ENCODE results near the gene FAM53C.
"Not testable (repeated sequence)": the region's sequence is repeated elsewhere in the genome, so short reads cannot be mapped to it uniquely, and the experiment has no call there.

FAM53C gene

DNA sequence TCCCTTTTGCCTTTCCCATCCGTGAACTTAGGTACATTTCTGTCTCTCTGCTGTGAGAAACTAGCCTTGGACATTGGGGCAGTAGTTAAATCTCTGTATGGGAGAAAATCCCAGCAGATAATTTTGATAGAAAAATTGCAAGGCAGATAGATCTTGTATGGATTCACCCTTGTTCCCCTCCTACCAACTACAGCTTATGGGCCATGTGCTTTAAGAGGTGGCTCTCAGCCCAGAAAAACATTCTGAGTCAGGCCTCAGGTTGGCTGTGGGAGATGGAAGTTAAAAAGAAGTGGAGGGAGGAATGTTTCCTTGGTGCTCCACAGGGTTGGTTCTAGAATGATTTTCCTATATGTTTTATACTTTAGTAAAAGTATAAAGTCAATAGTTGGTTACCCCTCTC, 13.0 kb downstream of the FAM53C start:
- DNase-seq (ENCODE audit: low read depth, low spot score) = no peak

DNA sequence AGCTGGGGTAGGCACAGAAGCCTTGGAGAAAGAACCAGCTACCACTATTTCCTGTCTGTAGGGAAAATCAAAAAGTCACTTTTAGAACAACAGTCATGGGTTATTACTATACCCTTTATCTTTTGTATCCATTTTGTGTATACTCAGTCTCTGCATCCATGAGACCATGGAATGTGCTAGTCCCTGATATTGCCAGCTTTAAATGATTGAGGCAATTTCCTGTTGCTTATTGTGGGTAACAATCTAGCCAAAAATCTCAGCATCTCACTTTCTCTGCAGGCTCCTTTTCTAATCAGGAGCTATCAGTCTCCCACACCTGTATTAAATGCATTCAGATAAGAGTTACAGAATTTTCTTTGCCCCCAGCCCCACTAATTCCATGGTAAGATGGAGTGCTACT, 13.5 kb downstream of the FAM53C start:
- no peak for DNase-seq (ENCODE audit: low read depth, low spot score)

DNA sequence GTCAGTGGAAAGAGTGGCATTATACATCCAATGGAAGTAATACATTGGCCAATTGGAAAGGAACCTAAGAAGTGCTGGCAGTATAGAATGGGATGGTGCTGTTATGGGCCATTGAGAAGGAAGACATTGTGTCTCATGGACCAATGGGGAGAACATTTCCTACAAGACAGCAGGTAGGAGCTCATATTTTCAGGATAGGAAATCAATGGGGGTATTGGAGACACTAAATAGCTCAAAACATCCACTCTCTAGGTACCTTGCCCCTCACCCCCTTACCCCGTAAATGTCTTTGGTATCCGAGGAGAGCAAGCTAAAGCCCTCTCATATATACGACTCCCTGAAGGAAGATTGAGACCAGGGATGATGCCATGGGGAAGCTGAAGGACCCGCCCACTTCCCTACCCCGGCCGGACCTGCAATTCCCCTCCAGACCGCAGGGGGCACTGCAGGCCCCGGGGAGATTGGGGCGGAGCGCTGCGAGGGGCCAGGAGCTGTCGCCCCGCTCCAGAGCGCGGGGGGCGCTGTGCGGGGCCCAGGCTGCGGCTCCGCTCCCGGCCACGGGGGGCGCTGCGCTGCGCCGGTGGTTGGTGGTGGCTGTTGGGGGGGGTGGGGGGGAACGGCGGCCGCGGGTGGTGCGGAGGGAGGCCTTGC, 14.1 kb downstream of the FAM53C start, which contains the start of gene KDM3B:
Gene KDM3B (plus strand): TSS at position 615 of the 651 bp plus-strand sequence. CDS start 111 bp downstream, outside the sequence.
- peak; percentile 97 for DNase-seq (ENCODE audit: low read depth, low spot score)

DNA sequence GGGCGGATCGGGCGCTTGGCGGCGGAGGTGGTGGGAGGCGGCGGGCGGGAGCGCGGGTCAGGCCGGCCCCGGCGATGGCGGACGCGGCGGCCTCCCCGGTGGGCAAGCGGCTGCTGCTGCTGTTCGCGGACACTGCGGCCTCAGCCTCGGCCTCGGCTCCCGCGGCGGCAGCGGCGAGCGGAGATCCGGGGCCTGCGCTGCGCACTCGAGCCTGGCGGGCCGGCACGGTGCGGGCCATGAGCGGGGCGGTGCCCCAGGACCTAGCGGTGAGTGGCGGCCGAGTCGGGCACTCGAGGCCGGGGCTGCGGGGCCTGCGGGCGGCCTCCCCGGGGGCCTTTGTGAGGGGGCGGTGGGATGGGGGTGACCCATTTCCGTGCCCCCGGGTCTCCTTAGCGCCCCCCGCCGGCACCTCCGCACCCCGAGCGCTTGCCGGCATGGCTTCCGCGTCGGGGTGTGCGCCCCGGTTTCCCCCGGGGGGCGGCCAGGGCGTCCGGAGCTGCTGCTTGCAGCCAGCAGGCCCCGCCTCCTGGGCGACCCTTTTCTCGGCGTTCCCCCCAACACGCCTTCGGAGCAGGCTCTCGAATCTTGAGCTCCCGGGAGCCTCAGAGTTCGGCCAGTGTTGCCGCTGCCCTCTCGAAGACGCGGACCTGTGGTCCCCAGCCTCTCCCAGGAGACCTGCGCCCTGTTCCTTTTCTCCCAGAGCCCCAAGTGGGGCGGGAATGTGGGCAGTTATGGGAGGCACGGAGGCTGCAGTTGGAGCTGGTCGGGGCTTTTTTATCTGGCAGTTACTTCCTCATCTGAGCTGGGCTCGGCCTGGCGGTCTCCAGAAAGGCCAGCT, 14.9 kb downstream of the FAM53C start:
- peak; percentile 77 for DNase-seq (ENCODE audit: low read depth, low spot score)

DNA sequence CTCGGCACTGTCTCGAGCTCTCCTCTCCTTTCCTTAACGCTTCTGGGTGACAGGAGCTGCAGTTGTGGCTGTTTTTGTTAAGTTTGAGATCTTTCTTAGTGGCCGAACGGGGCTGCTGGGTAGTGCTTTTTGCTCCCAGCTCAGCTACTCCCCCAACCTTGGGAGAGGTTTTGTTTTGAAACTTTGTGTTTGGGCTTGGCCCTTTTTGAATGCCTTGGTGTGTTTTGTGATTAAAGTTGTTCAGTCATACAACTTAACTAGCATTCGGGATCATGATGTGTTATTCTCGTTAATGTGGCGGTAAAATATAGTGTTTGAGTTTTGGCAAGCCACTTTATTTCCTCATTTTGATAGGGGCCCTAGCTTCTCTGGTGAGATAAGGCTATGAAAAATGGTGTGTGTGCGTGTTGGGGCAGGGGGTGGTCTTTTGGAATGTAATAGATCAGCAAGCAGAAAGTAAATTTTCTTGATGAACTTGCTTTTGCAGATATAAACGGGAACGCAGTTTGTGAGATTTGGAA, 15.6 kb downstream of the FAM53C start:
- DNase-seq (ENCODE audit: low read depth, low spot score) = no peak

DNA sequence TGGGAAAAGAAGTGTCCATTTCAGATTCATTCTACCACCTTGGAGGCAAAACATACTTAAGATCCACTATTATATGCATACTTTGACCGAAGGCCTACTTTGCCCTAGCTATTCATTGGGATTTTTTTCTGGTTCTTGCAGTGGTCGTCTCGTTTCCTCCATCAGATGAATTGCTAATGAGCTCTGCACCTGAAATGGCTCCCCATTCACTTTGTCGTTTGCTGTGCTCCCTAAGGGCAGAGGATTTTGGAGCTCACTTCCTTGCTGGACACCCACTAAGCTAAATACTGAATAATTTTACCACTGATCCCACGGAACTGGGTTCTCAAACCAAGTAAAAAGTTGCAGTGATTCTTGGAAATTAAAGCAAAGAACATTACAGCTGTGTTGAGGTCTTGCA, 16.3 kb downstream of the FAM53C start:
- peak; percentile 40 for DNase-seq (ENCODE audit: low read depth, low spot score)

DNA sequence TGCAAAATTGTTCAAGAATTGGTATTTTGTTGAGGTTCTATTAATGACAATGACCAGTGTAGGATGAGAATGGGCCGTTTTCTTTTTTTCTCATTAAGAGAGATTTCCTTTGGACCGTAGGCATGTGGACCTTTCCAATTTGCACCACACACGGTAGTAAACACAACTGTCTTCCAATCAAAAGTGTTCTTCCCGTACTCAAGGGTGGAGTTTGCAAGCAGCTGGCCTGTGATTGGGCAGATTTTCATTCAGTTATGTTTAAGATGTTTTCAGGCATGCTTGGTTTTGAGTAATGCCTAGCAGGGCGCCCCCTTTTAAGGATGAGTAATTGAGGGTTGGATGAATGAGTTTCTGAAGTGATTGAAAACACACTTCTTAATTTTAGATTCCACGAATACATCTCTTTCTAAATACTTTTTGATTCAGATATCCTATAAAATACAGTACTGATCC, 16.9 kb downstream of the FAM53C start:
- peak; percentile 47 for DNase-seq (ENCODE audit: low read depth, low spot score)

DNA sequence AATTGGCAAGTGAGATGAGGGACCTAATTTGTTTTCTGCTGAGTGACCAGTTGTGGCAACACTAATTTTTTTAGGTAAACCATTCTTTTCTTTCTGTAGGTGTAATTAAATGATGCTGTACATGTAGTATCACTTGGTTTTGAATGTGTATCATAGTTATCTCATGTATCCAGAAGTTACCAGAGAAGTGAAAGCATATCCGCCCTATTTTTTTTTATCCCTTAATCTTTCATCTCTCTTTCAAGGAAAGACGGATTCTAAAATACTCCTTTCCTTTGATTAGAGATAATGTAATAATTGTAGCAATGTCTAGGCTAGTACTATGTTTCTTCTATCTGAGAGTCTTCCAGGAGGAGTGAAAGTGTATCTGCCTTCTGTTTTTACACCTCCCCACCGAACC, 21.6 kb downstream of the FAM53C start:
- DNase-seq (ENCODE audit: low read depth, low spot score) = no peak

DNA sequence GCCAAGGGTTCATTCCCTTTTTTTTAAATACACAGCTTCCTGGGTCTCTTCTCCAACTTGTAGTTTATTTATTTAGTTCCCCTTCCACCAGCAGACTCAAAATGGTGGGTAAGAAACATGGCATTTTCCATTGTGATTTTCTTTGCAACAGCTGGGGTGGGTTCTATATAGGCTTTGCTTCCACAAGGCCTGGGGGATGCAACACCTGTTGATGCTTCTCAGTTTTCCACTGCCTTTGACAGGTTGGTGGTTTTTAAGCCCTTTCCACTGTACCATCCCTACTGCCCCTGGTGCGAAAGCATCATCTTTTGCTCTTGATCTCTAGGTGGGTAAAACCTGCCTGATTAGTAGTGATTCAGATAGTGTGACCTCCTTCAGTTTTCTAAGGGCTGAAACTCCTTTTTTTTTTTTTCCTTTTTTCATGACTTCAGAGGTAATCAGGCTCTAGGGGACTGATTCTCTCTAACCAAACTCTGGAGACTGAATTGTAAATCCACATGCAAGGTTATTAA, 22.9 kb downstream of the FAM53C start:
- DNase-seq (ENCODE audit: low read depth, low spot score) = no peak

DNA sequence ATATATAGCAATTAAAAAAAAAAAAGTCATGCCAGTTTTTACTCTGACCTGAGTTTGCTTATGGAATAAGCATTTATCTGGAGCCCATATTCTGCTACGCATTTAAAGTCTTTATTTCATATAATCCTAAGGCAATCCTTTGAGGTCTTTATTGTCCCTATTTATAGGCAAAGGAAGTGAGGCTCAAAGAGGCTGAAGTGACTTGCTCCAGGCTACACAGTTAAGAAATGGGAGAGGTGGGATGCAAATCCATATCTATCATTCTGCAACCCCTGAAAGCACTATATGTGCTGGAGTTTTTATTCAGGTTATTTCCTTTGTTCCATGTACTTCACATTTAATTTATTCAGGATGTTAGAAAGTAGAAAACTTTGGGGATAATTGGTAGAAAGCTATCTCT, 26.5 kb downstream of the FAM53C start:
- DNase-seq (ENCODE audit: low read depth, low spot score) = no peak

DNA sequence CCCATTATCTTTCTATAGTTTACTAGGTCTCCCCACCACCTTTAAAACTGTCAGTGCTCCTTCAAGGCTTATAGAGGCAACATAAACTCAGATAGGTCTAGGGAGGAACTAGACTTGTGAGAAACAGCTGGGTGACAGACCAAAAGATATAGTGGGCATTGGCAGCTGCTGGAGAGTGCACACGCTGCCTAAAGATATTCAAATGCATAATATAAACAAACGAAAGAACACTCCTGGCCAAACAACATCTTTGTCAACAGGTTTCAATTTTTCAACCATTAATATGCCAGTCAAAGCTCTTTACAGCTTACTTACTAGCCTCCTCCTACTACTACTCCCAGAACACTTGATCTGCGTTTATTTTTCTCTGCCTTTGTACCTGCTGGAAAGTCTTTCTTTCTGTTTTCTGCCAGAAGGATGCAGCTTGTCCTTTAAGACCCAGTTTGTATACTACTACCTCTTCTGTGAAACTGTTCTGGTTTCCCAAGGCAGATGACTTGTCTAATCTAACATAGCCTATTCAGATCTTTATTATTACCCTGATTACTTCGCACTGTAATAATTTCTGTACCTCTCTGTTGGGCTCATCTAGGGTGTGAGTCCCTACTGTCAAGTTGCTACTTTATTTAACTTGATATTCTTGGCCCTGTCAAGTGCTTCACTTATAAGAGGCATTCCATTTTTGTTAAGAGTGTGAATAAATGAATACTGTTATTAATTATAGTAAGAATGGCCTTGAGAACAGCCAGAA, 28.7 kb downstream of the FAM53C start:
- DNase-seq (ENCODE audit: low read depth, low spot score) = no peak

DNA sequence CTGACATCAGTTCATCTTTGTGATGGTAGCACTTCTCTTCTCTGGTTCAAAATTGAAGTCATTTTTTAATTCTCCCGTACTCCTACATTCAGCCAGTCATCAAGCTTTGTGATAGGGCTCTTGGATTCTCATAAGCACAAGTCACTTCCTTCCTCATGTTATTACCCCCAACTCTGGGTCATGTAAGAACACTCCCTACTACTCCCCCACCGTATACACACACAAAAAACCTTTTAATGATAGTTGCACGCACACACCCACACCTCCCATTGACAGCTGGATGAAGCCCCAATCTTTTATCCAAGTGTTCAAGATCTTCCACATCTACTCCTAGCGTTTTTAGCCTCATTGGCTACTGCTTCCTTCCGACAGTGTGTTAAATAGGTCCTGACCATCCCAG, 31.2 kb downstream of the FAM53C start:
- DNase-seq (ENCODE audit: low read depth, low spot score) = no peak

DNA sequence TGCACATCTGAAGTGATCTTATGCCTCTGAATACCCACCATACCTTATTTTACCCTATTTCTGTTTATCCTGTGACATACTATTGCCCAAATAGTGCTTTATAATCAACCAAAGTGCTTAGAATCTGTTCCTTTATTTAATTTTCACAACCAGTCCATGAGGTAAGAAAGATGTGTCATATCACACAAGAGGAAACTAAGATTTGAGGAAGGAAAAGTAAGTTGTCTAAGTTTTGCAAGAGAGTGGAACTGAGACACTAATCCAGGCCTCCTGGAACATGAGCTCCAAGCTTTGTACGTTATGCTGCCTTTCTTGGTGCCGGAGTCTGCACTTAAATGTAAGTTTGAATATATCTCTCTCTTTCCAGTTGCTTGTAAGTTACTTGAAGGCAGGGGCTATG, 31.6 kb downstream of the FAM53C start:
- DNase-seq (ENCODE audit: low read depth, low spot score) = no peak

DNA sequence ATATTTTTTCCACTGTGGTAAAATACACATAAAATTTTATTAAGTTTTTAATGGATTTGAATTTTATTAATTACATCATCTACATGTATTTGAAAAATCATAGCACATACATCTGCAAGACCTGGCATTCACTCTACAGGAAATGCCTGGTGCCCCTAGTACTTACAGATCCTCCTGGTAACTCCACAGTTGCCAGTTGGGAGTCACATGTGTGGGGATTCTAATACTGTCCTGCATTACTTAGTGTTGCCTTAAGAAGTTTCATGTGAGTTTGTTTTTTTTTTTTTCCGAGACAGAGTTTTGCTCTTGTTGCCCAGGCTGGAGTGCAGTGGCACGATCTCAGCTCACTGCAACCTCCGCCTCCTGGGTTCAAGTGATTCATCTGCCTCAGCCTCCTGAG, 32.5 kb downstream of the FAM53C start:
- no peak for DNase-seq (ENCODE audit: low read depth, low spot score)

DNA sequence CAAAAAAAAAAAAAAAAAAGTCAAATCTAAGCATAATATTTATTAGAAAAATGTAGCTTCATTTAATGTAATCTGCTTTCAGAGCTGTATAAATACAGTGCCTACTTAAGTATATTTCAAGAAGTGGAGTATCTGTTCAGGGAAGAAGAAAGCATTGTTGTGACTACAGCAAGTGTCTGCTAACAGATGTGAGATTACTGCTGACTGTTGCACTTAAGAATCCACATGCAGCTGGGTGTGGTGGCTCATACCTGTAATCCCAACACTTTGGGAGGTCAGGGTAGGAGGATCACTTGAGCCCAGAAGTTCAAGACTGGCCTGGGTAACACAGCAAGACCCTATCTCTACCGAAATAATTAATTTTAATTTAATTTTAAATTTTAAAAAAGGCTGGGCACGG, 33.4 kb downstream of the FAM53C start:
- no peak for DNase-seq (ENCODE audit: low read depth, low spot score)

DNA sequence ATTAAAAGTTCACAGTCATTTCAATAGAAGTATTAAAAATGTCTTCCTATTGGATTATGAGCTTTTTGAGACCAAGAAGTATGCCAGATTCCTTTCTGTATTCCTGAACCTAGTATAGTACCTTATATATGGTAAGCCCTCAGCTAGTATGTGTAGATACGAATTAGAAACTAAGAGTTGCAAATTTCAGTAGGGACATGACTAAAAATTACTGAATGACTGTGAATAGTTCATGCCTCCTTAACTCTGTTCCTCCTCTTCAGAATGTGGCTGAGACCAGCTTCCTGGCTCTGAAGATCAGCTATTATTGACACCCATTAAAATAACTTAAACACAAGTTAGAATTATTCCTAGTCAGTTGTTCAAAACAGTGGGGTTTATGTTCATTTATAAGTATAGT, 34.2 kb downstream of the FAM53C start:
- DNase-seq (ENCODE audit: low read depth, low spot score) = no peak

DNA sequence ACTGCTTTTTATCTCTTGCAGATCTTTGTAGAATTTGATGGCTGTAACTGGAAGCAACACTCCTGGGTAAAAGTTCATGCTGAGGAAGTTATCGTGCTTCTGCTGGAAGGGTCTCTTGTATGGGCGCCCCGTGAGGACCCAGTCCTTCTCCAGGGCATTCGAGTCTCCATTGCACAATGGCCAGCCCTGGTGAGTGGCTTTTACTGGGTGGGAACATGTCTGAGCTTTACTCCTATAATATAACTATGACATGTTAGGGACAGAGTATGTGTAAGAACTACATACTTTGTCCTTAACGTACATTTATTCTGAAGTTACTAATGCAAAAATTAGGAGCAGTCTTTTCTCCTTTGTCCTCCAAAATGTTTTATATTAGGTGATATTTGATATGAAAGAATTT, 34.6 kb downstream of the FAM53C start:
- no peak for DNase-seq (ENCODE audit: low read depth, low spot score)

DNA sequence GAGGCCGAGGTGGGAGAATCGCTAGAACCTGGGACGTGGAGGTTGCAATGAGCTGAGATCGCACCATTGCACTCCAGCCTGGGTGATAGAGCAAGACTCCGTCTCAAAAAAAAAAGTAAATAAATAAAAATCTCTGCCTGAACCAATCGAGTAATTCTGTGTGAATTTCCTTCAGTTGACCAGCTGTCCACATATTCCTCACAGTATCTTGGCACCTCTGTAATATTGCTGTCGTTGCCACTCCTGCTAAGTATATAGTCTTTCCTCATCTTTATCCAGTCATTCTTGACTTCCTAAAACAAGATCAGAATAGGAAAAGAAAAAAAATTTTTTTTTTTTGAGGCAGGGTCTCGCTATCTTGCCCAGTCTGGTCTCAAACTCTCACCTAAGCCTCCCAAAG, 44.3 kb downstream of the FAM53C start:
- no peak for DNase-seq (ENCODE audit: low read depth, low spot score)

DNA sequence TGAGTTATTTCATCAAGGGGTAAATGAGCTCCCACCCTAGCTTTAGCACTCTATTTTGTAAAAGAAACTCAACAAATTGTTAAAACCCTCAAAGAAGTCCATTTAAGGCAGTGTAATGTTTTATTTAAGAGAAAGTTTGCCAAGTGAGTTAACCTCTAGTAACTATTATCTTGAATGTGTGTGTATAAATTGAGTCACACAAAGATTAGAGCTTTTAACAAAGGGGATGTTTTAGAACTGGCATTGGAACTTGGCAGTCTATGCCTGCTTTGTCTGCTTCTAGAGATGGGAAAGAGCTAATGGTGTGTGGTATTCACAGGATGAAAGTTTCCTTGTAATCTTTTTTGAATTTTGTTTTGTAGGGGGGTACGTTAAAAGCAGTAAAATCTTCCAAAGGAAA, 47.6 kb downstream of the FAM53C start:
- DNase-seq (ENCODE audit: low read depth, low spot score) = no peak

DNA sequence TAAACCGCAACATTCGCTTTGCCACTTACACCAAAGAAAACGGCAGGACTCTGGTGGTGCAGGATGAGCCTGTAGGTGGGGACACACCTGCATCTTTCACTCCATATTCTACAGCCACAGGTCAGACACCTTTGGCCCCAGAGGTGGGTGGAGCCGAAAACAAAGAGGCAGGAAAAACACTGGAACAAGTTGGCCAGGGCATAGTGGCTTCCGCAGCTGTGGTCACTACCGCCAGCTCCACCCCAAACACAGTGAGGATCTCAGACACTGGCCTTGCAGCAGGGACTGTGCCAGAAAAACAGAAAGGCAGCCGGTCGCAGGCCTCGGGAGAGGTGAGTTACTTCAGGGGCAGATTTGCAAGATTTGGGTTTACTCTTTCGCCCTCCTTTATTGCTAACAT, 48.2 kb downstream of the FAM53C start:
- DNase-seq (ENCODE audit: low read depth, low spot score) = peak; percentile 15

DNA sequence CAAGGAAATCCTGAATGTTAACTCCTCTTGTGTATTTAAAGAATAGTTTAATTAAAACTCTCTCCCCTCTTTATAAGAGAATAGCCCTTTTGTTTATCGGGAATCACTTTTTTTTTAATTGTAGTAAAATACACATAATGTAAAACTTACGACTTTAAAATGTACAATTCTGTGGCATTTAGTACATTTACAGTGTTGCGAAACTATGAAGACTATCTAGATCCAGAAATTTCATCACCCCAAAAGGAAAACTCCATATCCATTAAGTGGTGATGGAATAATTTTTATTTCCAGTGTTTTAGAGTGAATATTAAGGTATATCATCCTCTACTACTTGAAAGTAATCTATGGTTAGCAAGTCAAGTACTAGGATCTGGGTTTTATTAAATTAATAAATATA, 51.3 kb downstream of the FAM53C start:
- DNase-seq (ENCODE audit: low read depth, low spot score) = no peak

DNA sequence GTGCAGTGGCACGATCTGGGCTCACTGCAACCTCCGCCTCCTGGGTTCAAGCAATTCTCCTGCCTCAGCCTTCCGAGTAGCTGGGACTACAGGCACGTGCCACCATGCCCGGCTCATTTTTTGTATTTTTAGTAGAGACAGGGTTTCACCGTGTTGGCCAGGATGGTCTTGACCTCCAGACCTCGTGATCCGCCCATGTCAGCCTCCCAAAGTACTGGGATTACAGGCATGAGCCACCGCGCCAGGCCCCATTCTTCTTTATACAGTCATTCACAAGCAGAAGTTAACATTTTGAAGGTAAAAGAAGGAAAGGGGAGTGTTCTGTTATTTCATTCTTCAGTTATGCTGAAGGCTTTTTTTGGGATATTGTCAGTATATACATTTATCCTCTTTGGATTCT, 51.8 kb downstream of the FAM53C start:
- not testable (repeated sequence) for DNase-seq (ENCODE audit: low read depth, low spot score)
